Kidney (tissue), 14 donors: Measurements from ENCODE around the gene PIP4K2A. TPM values are rescaled to one million over a fixed set of nuclear protein-coding genes. Genes with fewer than 3 reads are reported as not detected.

ENCODE experiments used
- DNase-seq, 5 donors: peaks; one replicate each; pipeline ENCODE4 v3.0.0-alpha.2; 2013 to 2020
- FAIRE-seq: peaks from 2 replicates; lab custom pipeline; 2012; peaks lifted over from hg19 to GRCh38; lab: Jason Lieb, UNC
- H3K27ac ChIP-seq, 2 donors: one replicate each; pipeline ENCODE4 v1.7.0; 2013; ENCODE audit warnings: low read depth in 2 of 2, low read length in 2 of 2, inconsistent platforms in 1 of 2
- H3K27me3 ChIP-seq: one replicate; pipeline ENCODE4 v1.7.1; 2013; ENCODE audit warnings: low read length, inconsistent platforms; ENCODE audit not compliant: control insufficient read depth, insufficient read depth
- H3K36me3 ChIP-seq, 3 donors: one replicate each; pipeline versions ENCODE4 v1.7.0 to v1.7.1; 2013; ENCODE audit warnings: low read length in 3 of 3, control low read depth in 1 of 3, inconsistent platforms in 1 of 3; ENCODE audit not compliant: insufficient read depth in 3 of 3, control insufficient read depth in 2 of 3
- H3K4me1 ChIP-seq, 3 donors: one replicate each; pipeline versions ENCODE4 v1.7.0 to v1.7.1; 2013; ENCODE audit warnings: low read length in 3 of 3, inconsistent platforms in 1 of 3, low read depth in 1 of 3; ENCODE audit not compliant: control insufficient read depth in 2 of 3, insufficient read depth in 2 of 3
- H3K4me3 ChIP-seq, 3 donors: one replicate each; pipeline versions ENCODE4 v1.7.0 to v1.8.1; 2013; ENCODE audit warnings: low read length in 3 of 3, control low read depth in 1 of 3, inconsistent platforms in 1 of 3
- H3K9ac ChIP-seq, 3 donors: one replicate each; pipeline versions ENCODE4 v1.7.0 to v1.7.1; 2013; ENCODE audit warnings: low read length in 3 of 3, control low read depth in 1 of 3, inconsistent platforms in 1 of 3
- H3K9me3 ChIP-seq, 3 donors: one replicate each; pipeline versions ENCODE4 v1.7.0 to v1.7.1; 2013; ENCODE audit warnings: low read length in 3 of 3, control low read depth in 1 of 3, inconsistent platforms in 1 of 3; ENCODE audit not compliant: control insufficient read depth in 2 of 3, insufficient read depth in 1 of 3
- CTCF ChIP-seq: IDR thresholded peaks from 3 replicates; pipeline ENCODE4 v1.5.1; 2012; ENCODE audit warnings: mild to moderate bottlenecking, moderate library complexity, borderline replicate concordance; ENCODE audit not compliant: insufficient read depth; ENCODE audit errors: extremely low read depth
- intact Hi-C: fragments of 100-400 bp; cut with DNase I; formaldehyde crosslinking; loops from one replicate; pipeline ENCODE4 v1.11.1; 2022
- polyA plus RNA-seq: library from polyadenylated mRNA; stranded (reverse); fragments of 350-450 nt; fragmentation: Illumina TruSeq; extraction: RNeasy Lipid Tissue Mini Kit (QIAGEN cat#74804); gene quantifications from one replicate; pipeline ENCODE4 v1.2.3, GENCODE V29; 2014; ENCODE audit warnings: low read depth, low replicate concordance; ENCODE audit not compliant: insufficient read depth
- total RNA-seq: library from RNA; stranded (reverse); fragmentation: NEBNext Ultra II Directional; extraction: Animal tissue kit (Norgen Biotek cat#: 25700); gene quantifications from one replicate; pipeline ENCODE4 v1.2.1, GENCODE V29; 2021
- donor health status: control.
- donor health status: control.
- donor health status: control.
- donor health status: control.
- donor health status: control.
- donor health status: DM: yes; HTN: yes; CAD: no.
- donor health status: Normal renal cell carcinoma (clear cell type).

Gene PIP4K2A
- total and polyA plus RNA-seq, 2 donors from 2014 or later = 12.2 to 54.6 TPM

- peaks cover 0 to 22% (median 2%) of the 10 kb centered on the region in 3 donors for H3K4me1 ChIP-seq
- no peak overlapping the region for H3K4me3 ChIP-seq
- intact Hi-C loops = no loop called here
- H3K27ac ChIP-seq = no peak overlapping the region
- TF ChIP-seq CTCF = no peak
- FAIRE-seq (no peak), DNase-seq (no peak)
- no peaks in the 10 kb centered on the region for H3K9me3 ChIP-seq
- no peaks in the 10 kb centered on the region for H3K27me3 ChIP-seq
- H3K9ac ChIP-seq = no peak overlapping the region
- H3K36me3 ChIP-seq = no peaks in the 10 kb centered on the region
These were observed 15.4 kb downstream of the PIP4K2A start for GRCh38 chr10:22698941-22699440.

GRCh38 chr10:22697800-22698199 is 16.6 kb downstream of the PIP4K2A start:
- no peak overlapping the region for H3K27ac ChIP-seq
- no peak for FAIRE-seq
- H3K4me3 ChIP-seq = no peak overlapping the region
- H3K9me3 ChIP-seq = no peaks in the 10 kb centered on the region
- H3K36me3 ChIP-seq = no peaks in the 10 kb centered on the region
- TF ChIP-seq CTCF = no peak
- no peak overlapping the region for H3K9ac ChIP-seq
- H3K4me1 ChIP-seq = peaks cover 0 to 22% (median 2%) of the 10 kb centered on the region in 3 donors
- peak in 2 of 5 donors; percentile 44 to 47 for DNase-seq
- intact Hi-C loops = no loop called here
- H3K27me3 ChIP-seq = no peaks in the 10 kb centered on the region

GRCh38 chr10:22697101-22697500 is 17.3 kb downstream of the PIP4K2A start:
- peaks cover 0 to 22% (median 2%) of the 10 kb centered on the region in 3 donors for H3K4me1 ChIP-seq
- no peak overlapping the region for H3K27ac ChIP-seq
- FAIRE-seq = no peak
- H3K9ac ChIP-seq = no peak overlapping the region
- H3K36me3 ChIP-seq = no peaks in the 10 kb centered on the region
- peak in 1 of 5 donors; percentile 45 for DNase-seq
- H3K9me3 ChIP-seq = no peaks in the 10 kb centered on the region
- intact Hi-C loops = no loop called here
- no peaks in the 10 kb centered on the region for H3K27me3 ChIP-seq
- H3K4me3 ChIP-seq = no peak overlapping the region
- TF ChIP-seq CTCF = no peak

- Histone ChIP-seq H3K9ac (no peak overlapping the region), H3K9me3 (no peaks in the 10 kb centered on the region), H3K4me1 (peaks cover 0 to 7% (median 2%) of the 10 kb centered on the region in 3 donors), H3K27ac (no peak overlapping the region), H3K36me3 (no peaks in the 10 kb centered on the region), H3K4me3 (no peak overlapping the region), H3K27me3 (no peaks in the 10 kb centered on the region)
- DNase-seq (no peak), FAIRE-seq (no peak)
- TF ChIP-seq CTCF = no peak
- intact Hi-C loops = no loop called here
These were observed 20.5 kb downstream of the PIP4K2A start for GRCh38 chr10:22693860-22694259.
